Fibroblast of lung (primary cell): Measurements from ENCODE around the gene C10orf62.

Source experiments
- CTCF ChIP-seq, 2 donors: IDR thresholded peaks in 1 of 2; conservative IDR thresholded peaks in 1 of 2; 1 replicate in 1 of 2; 2 replicates in 1 of 2; pipeline ENCODE4 v1.5.1; 2011 to 2012; ENCODE audit warnings: low read length in 2 of 2, control low read depth in 1 of 2, inconsistent platforms in 1 of 2, low read depth in 1 of 2, mild to moderate bottlenecking in 1 of 2
- EZH2 ChIP-seq: IDR thresholded peaks from 2 replicates; pipeline ENCODE4 v1.5.1; 2012; ENCODE audit warnings: low read length, control low read depth, mild to moderate bottlenecking; ENCODE audit errors: missing control alignments

GRCh38 chr10:97553575-97554031, 35.9 kb upstream of the C10orf62 start:
- TF ChIP-seq CTCF (conservative IDR thresholded peaks at IDR 0.05 in 1 of 2, IDR thresholded peaks at IDR 0.05 in 1 of 2; ENCODE audit: low read depth in 1 of 2, low read length in 2 of 2) (peak; percentile 93 to 97), EZH2 (no peak)
